ENCODE results near the gene IL17RE. TPM values are rescaled to one million over a fixed set of nuclear protein-coding genes. Genes with fewer than 3 reads are reported as not detected.

The IL17RE gene
- total RNA-seq, 2 donors from 2014 or later: 1.2 to 1.6 TPM

- H3K36me3 Mint-ChIP-seq (ENCODE audit: low read depth): no peaks in the 10 kb centered on the region
- Histone ChIP-seq H3K4me1 (ENCODE audit: control insufficient read depth, insufficient read depth, low read length) (no peaks in the 10 kb centered on the region), H3K9me3 (ENCODE audit: control insufficient read depth, low read length) (no peaks in the 10 kb centered on the region), H3K27ac (ENCODE audit: low read depth, low read length) (no peak overlapping the region), H3K27me3 (ENCODE audit: control insufficient read depth, insufficient read depth, low read length, poor library complexity, severe bottlenecking) (no peaks in the 10 kb centered on the region), H3K4me3 (ENCODE audit: low read length) (no peak overlapping the region), H3K9ac (ENCODE audit: extremely low read depth, low read length, poor library complexity, severe bottlenecking) (no peak overlapping the region), H3K36me3 (ENCODE audit: control insufficient read depth, insufficient read depth, low read length) (no peaks in the 10 kb centered on the region)
- no peak overlapping the region for H3K27ac Mint-ChIP-seq
- 91 to 97% methylated on average over 6 to 12 of the region's 12 CpGs for WGBS, 2 experiments (ENCODE audit: insufficient coverage in 1 of 2, insufficient read length in 1 of 2)
- H3K4me3 Mint-ChIP-seq: no peak overlapping the region
- no peak for TF ChIP-seq CTCF (conservative IDR thresholded peaks at IDR 0.05)
- DNase-seq: no peak
- H3K9me3 Mint-ChIP-seq: no peaks in the 10 kb centered on the region
- peaks cover 9% of the 10 kb centered on the region for H3K27me3 Mint-ChIP-seq (ENCODE audit: insufficient read depth)
- peaks cover 13% of the 10 kb centered on the region for H3K4me1 Mint-ChIP-seq
Observed at GRCh38 chr3:9859530-9860025, 43.1 kb upstream of the IL17RE start.

- no peaks in the 10 kb centered on the region for H3K9me3 Mint-ChIP-seq
- WGBS, 2 experiments (ENCODE audit: insufficient coverage in 1 of 2, insufficient read length in 1 of 2): 85 to 100% methylated on average over 1 to 4 of the region's 4 CpGs
- no peak for TF ChIP-seq CTCF (conservative IDR thresholded peaks at IDR 0.05)
- Histone ChIP-seq H3K9me3 (ENCODE audit: control insufficient read depth, low read length) (no peaks in the 10 kb centered on the region), H3K4me1 (ENCODE audit: control insufficient read depth, insufficient read depth, low read length) (no peaks in the 10 kb centered on the region), H3K27ac (ENCODE audit: low read depth, low read length) (no peak overlapping the region), H3K4me3 (ENCODE audit: low read length) (no peak overlapping the region), H3K27me3 (ENCODE audit: control insufficient read depth, insufficient read depth, low read length, poor library complexity, severe bottlenecking) (no peaks in the 10 kb centered on the region), H3K36me3 (ENCODE audit: control insufficient read depth, insufficient read depth, low read length) (no peaks in the 10 kb centered on the region), H3K9ac (ENCODE audit: extremely low read depth, low read length, poor library complexity, severe bottlenecking) (no peak overlapping the region)
- no peaks in the 10 kb centered on the region for H3K36me3 Mint-ChIP-seq (ENCODE audit: low read depth)
- H3K27ac Mint-ChIP-seq: no peak overlapping the region
- H3K4me3 Mint-ChIP-seq: no peak overlapping the region
- peaks cover 12% of the 10 kb centered on the region for H3K4me1 Mint-ChIP-seq
- peaks cover 9% of the 10 kb centered on the region for H3K27me3 Mint-ChIP-seq (ENCODE audit: insufficient read depth)
- DNase-seq: no peak
Observed at GRCh38 chr3:9861201-9861600, 41.4 kb upstream of the IL17RE start.

GRCh38 chr3:9861626-9862130, 41.0 kb upstream of the IL17RE start:
- no peak for TF ChIP-seq CTCF (conservative IDR thresholded peaks at IDR 0.05)
- no peaks in the 10 kb centered on the region for H3K36me3 ChIP-seq (ENCODE audit: control insufficient read depth, insufficient read depth, low read length)
- Mint-ChIP-seq H3K4me3 (peak overlapping the region; percentile 52), H3K4me1 (peaks cover 12% of the 10 kb centered on the region), H3K27me3 (ENCODE audit: insufficient read depth) (peaks cover 9% of the 10 kb centered on the region), H3K36me3 (ENCODE audit: low read depth) (no peaks in the 10 kb centered on the region), H3K9me3 (no peaks in the 10 kb centered on the region), H3K27ac (no peak overlapping the region)
- no peak for DNase-seq
- 92 to 100% methylated on average over 3 to 5 of the region's 5 CpGs for whole genome bisulfite sequencing, 2 experiments (ENCODE audit: insufficient coverage in 1 of 2, insufficient read length in 1 of 2)
- H3K4me1 ChIP-seq (ENCODE audit: control insufficient read depth, insufficient read depth, low read length): no peaks in the 10 kb centered on the region
- H3K9ac ChIP-seq (ENCODE audit: extremely low read depth, low read length, poor library complexity, severe bottlenecking): no peak overlapping the region
- no peaks in the 10 kb centered on the region for H3K27me3 ChIP-seq (ENCODE audit: control insufficient read depth, insufficient read depth, low read length, poor library complexity, severe bottlenecking)
- no peak overlapping the region for H3K4me3 ChIP-seq (ENCODE audit: low read length)
- H3K9me3 ChIP-seq (ENCODE audit: control insufficient read depth, low read length): no peaks in the 10 kb centered on the region
- no peak overlapping the region for H3K27ac ChIP-seq (ENCODE audit: low read depth, low read length)
